Transverse colon (tissue), 4 donors: ENCODE measurements around the gene IL17RE. TPM values are rescaled to one million over a fixed set of nuclear protein-coding genes. Genes with fewer than 3 reads are reported as not detected.
A peak's percentile ranks its signal among the peaks of the same experiment; 100 is the strongest.

Source experiments
- DNase-seq: peaks from one replicate; pipeline ENCODE4 v3.0.0-alpha.2; 2019
- H3K27ac ChIP-seq, 4 donors: fragments of 200-600 bp; sonication (generic); 2 replicates each; pipeline ENCODE4 v1.5.1; 2016 to 2018; ENCODE audit warnings: inconsistent platforms in 4 of 4
- H3K27me3 ChIP-seq: fragments of 200-600 bp; sonication (generic); 2 replicates; pipeline ENCODE4 v1.5.1; 2017; ENCODE audit warnings: inconsistent platforms
- H3K36me3 ChIP-seq, 4 donors: fragments of 200-600 bp; sonication (generic); 2 replicates each; pipeline ENCODE4 v1.5.1; 2017 to 2019; ENCODE audit warnings: inconsistent platforms in 4 of 4
- H3K4me1 ChIP-seq, 4 donors: fragments of 200-600 bp; sonication (generic); 2 replicates each; pipeline ENCODE4 v1.5.1; 2017 to 2020; ENCODE audit warnings: inconsistent platforms in 4 of 4
- H3K4me3 ChIP-seq, 4 donors: fragments of 200-600 bp; sonication (generic); 1 replicate in 1 of 4; 2 replicates in 3 of 4; pipeline versions ENCODE4 v1.5.1 to v1.6.1; 2017 to 2019; ENCODE audit warnings: inconsistent platforms in 4 of 4
- H3K9me3 ChIP-seq, 2 donors: fragments of 200-600 bp; sonication (generic); 2 replicates each; pipeline ENCODE4 v1.5.1; 2017 to 2019; ENCODE audit warnings: inconsistent platforms in 2 of 2
- EP300 ChIP-seq: sonication (generic); formaldehyde crosslinking; IDR thresholded peaks from one replicate; pipeline ENCODE4 v1.6.1; 2017; ENCODE audit warnings: antibody characterized with exemption, low read depth
- POLR2A ChIP-seq: fragments of 450-650 bp; IDR thresholded peaks from one replicate; pipeline ENCODE4 v1.6.1; 2016; ENCODE audit warnings: antibody characterized with exemption, mild to moderate bottlenecking, moderate library complexity
- POLR2AphosphoS5 ChIP-seq, 3 donors: sonication (generic); formaldehyde crosslinking; IDR thresholded peaks; one replicate each; pipeline ENCODE4 v1.6.1; 2016; ENCODE audit warnings: antibody characterized with exemption in 3 of 3
- WGBS, 2 donors: methylation state at CpG; one replicate each; pipeline ENCODE4 v1.1.5; 2018; ENCODE audit warnings: low coverage in 1 of 2; 5-methylcytosine and 5-hydroxymethylcytosine counted together
- in situ Hi-C, 4 donors: fragments of 200-750 bp; cut with MboI; loops; one replicate each; pipeline versions ENCODE4 v1.15.0 to v1.15.1; 2017; ENCODE audit warnings: low sequenced_read_pairs in 3 of 4, low pct_ligation_motif_present in 1 of 4, low pct_unique_long_range_greater_than_20kb in 1 of 4
- intact Hi-C: fragments of 100-400 bp; cut with DNase I; formaldehyde crosslinking; loops from one replicate; pipeline ENCODE4 v1.15.1; 2023; ENCODE audit warnings: low total_unique reads
- total RNA-seq, 4 donors: library from RNA; depleted of rRNA; stranded (reverse); fragments of >200 nt; gene quantifications; one replicate each; pipeline ENCODE4 v1.1.0, GENCODE V29; 2016
- TF ChIP-seq, protein P1 (sequence below), 5 experiments: fragments of 200-600 bp in 3 of 5; fragments of 450-650 bp in 2 of 5; sonication (generic) in 3 of 5; IDR thresholded peaks; 1 replicate in 2 of 5; 2 replicates in 3 of 5; pipeline ENCODE4 v1.5.1; 2016 to 2017; ENCODE audit warnings: antibody characterized with exemption in 5 of 5, inconsistent platforms in 3 of 5, mild to moderate bottlenecking in 2 of 5, moderate library complexity in 1 of 5

The IL17RE gene
- total RNA-seq, 4 donors from 2014 or later: 81.5 to 178 (median 108) TPM

- no peak overlapping the region for H3K27ac ChIP-seq
- H3K4me3 ChIP-seq: no peak overlapping the region
- in situ Hi-C loops: no loop called here
- WGBS, 2 donors: 100% methylated on average over 7 of the region's 7 CpGs; no CpG with 5 or more reads in 1 of the 2 donors
- H3K27me3 ChIP-seq: no peaks in the 10 kb centered on the region
- no peaks in the 10 kb centered on the region for H3K36me3 ChIP-seq
- H3K4me1 ChIP-seq: peaks cover 9 to 33% (median 21%) of the 10 kb centered on the region in 4 donors
- H3K9me3 ChIP-seq: no peaks in the 10 kb centered on the region
- TF ChIP-seq POLR2AphosphoS5 (IDR thresholded peaks at IDR 0.05) (no peak), EP300 (no peak), POLR2A (no peak)
- TF ChIP-seq, protein P1, sequence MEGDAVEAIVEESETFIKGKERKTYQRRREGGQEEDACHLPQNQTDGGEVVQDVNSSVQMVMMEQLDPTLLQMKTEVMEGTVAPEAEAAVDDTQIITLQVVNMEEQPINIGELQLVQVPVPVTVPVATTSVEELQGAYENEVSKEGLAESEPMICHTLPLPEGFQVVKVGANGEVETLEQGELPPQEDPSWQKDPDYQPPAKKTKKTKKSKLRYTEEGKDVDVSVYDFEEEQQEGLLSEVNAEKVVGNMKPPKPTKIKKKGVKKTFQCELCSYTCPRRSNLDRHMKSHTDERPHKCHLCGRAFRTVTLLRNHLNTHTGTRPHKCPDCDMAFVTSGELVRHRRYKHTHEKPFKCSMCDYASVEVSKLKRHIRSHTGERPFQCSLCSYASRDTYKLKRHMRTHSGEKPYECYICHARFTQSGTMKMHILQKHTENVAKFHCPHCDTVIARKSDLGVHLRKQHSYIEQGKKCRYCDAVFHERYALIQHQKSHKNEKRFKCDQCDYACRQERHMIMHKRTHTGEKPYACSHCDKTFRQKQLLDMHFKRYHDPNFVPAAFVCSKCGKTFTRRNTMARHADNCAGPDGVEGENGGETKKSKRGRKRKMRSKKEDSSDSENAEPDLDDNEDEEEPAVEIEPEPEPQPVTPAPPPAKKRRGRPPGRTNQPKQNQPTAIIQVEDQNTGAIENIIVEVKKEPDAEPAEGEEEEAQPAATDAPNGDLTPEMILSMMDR (IDR thresholded peaks at IDR 0.05): no peak
- DNase-seq: no peak
- intact Hi-C loops: loop anchor here (10.0 kb wide), 1 partner anchor 76 kb away; the partner anchor contains the start of gene FANCD2
Observed at GRCh38 chr3:9949115-9949514, 46.5 kb downstream of the IL17RE start.

- no peak for DNase-seq
- no peaks in the 10 kb centered on the region for H3K27me3 ChIP-seq
- intact Hi-C loops (loop anchor here (10.0 kb wide), 1 partner anchor 75 kb away; the partner anchor contains the start of gene FANCD2), in situ Hi-C loops (no loop called here)
- peaks cover 9 to 33% (median 21%) of the 10 kb centered on the region in 4 donors for H3K4me1 ChIP-seq
- no peak overlapping the region for H3K27ac ChIP-seq
- WGBS, 2 donors: 79% methylated on average over 8 of the region's 9 CpGs; no CpG with 5 or more reads in 1 of the 2 donors
- H3K4me3 ChIP-seq: no peak overlapping the region
- H3K9me3 ChIP-seq: no peaks in the 10 kb centered on the region
- no peak for TF ChIP-seq EP300
- TF ChIP-seq, protein P1 (IDR thresholded peaks at IDR 0.05): no peak
- no peak for TF ChIP-seq POLR2A
- no peak for TF ChIP-seq POLR2AphosphoS5 (IDR thresholded peaks at IDR 0.05)
- H3K36me3 ChIP-seq: no peaks in the 10 kb centered on the region
Observed at GRCh38 chr3:9949626-9950025, 47.0 kb downstream of the IL17RE start.

DNA sequence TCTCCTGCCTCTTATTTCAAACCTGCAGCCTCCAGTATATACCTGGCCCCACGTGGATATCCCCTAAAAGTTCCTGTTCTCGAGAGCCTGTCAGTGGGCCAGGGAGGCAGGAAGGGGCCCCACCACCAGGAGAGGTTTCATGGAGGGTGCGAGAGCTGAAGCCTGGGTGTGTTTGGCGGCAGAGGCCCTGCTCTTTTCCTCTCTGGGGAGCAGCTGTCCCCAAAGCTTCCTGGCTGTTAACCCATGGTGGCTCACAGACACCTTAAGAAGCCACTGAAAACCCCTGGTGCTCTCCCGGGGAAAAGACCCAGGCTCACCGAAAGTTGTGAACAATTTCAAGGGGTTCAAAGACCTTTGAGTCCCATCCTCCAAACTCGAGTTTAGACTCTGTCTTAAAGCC is 48.5 kb downstream of the IL17RE start:
- WGBS, 2 donors: 41 to 43% methylated on average over 1 to 7 of the region's 7 CpGs

DNA sequence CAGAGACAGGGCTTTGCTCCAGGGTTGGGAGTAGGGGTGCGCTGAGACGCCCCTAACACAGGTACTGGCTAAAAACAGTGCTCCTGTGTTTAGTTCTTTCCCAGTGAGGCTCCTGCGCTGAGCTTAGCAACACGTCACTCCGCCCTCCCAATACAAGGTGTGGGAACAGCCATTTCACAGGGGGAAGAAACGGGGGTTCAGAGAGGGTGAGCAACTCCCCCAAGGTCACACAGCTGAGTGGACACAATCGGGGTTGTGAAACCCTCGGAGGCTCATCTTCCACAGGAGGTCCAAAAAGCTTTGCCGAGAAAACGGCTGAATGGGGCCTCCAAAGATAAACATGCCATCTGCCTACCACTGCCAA is 48.9 kb downstream of the IL17RE start:
- no peaks in the 10 kb centered on the region for H3K36me3 ChIP-seq
- no peak overlapping the region for H3K27ac ChIP-seq
- WGBS, 2 donors: 41% methylated on average over 10 of the region's 10 CpGs; no CpG with 5 or more reads in 1 of the 2 donors
- no peak for DNase-seq
- no peaks in the 10 kb centered on the region for H3K27me3 ChIP-seq
- peak overlapping the region in 3 of 4 donors; percentile 26 to 59 (median 44) for H3K4me3 ChIP-seq
- H3K9me3 ChIP-seq: no peaks in the 10 kb centered on the region
- H3K4me1 ChIP-seq: peaks cover 9 to 26% (median 17%) of the 10 kb centered on the region in 4 donors
- in situ Hi-C loops (no loop called here), intact Hi-C loops (no loop called here)
- no peak for TF ChIP-seq EP300
- TF ChIP-seq POLR2A: no peak
- TF ChIP-seq, protein P1 (IDR thresholded peaks at IDR 0.05): no peak
- TF ChIP-seq POLR2AphosphoS5 (IDR thresholded peaks at IDR 0.05): no peak

More for the DNA sequence above, 48.5 kb downstream of the IL17RE start:
- no peak for TF ChIP-seq EP300
- no peak for TF ChIP-seq POLR2A
- TF ChIP-seq, protein P1 (IDR thresholded peaks at IDR 0.05): no peak
- TF ChIP-seq POLR2AphosphoS5 (IDR thresholded peaks at IDR 0.05): no peak
- Histone ChIP-seq H3K27me3 (no peaks in the 10 kb centered on the region), H3K9me3 (no peaks in the 10 kb centered on the region), H3K36me3 (no peaks in the 10 kb centered on the region), H3K4me3 (no peak overlapping the region), H3K27ac (no peak overlapping the region), H3K4me1 (peaks cover 9 to 29% (median 17%) of the 10 kb centered on the region in 4 donors)
- DNase-seq: no peak
- in situ Hi-C loops (no loop called here), intact Hi-C loops (no loop called here)
